Esophagus squamous epithelium (tissue), 4 donors: ENCODE measurements around the gene ORM1.

Source experiments
- CTCF ChIP-seq, 6 experiments: fragments of 450-650 bp in 4 of 6; fragments of 200-600 bp in 2 of 6; sonication (generic) in 2 of 6; IDR thresholded peaks; one replicate each; pipeline ENCODE4 v1.5.1; 2016 to 2019; ENCODE audit warnings: antibody characterized with exemption in 6 of 6, mild to moderate bottlenecking in 4 of 6, moderate library complexity in 4 of 6
- POLR2A ChIP-seq, 4 donors: fragments of 450-650 bp; IDR thresholded peaks; one replicate each; pipeline ENCODE4 v1.6.1; 2017; ENCODE audit warnings: antibody characterized with exemption in 4 of 4, mild to moderate bottlenecking in 4 of 4, moderate library complexity in 3 of 4

- TF ChIP-seq CTCF (IDR thresholded peaks at IDR 0.05) (no peak), POLR2A (IDR thresholded peaks at IDR 0.05) (no peak)
Measured at GRCh38 chr9:114344188-114344566, 21.3 kb downstream of the ORM1 start.
